Astrocyte (in vitro differentiated cells and primary cell): Measurements from ENCODE around the gene KDM3B. TPM values are rescaled to one million over a fixed set of nuclear protein-coding genes. Genes with fewer than 3 reads are reported as not detected.

Experiments used
- DNase-seq: peaks from one replicate; pipeline ENCODE4 v3.0.0-alpha.2; 2010; ENCODE audit warnings: low read depth
- FAIRE-seq: peaks from 2 replicates; lab custom pipeline; 2011; peaks lifted over from hg19 to GRCh38; lab: Jason Lieb, UNC
- H2AFZ ChIP-seq: 2 replicates; pipeline ENCODE4 v1.6.0; 2012; ENCODE audit warnings: low read depth, low read length, inconsistent platforms
- H3K27ac ChIP-seq: 2 replicates; pipeline ENCODE4 v1.5.1; 2011; ENCODE audit warnings: low read depth, low read length, inconsistent platforms
- H3K27me3 ChIP-seq: 2 replicates; pipeline ENCODE4 v1.6.0; 2011; ENCODE audit warnings: low read length, inconsistent platforms; ENCODE audit not compliant: insufficient read depth
- H3K36me3 ChIP-seq: 2 replicates; pipeline ENCODE4 v1.5.1; 2011; ENCODE audit warnings: low read length, inconsistent platforms; ENCODE audit not compliant: insufficient read depth
- H3K4me1 ChIP-seq: 2 replicates; pipeline ENCODE4 v1.5.1; 2011; ENCODE audit warnings: low read length, inconsistent platforms; ENCODE audit not compliant: insufficient read depth
- H3K4me2 ChIP-seq: 2 replicates; pipeline ENCODE4 v1.6.0; 2012; ENCODE audit warnings: low read length, inconsistent platforms
- H3K4me3 ChIP-seq: 2 replicates; pipeline ENCODE4 v1.5.1; 2011; ENCODE audit warnings: low read depth, mild to moderate bottlenecking, low read length, inconsistent platforms; ENCODE audit not compliant: insufficient read depth
- H3K79me2 ChIP-seq: 2 replicates; pipeline ENCODE4 v1.6.0; 2012; ENCODE audit warnings: mild to moderate bottlenecking, low read length, inconsistent platforms; ENCODE audit not compliant: insufficient read depth
- H3K9ac ChIP-seq: 2 replicates; pipeline ENCODE4 v1.6.0; 2012; ENCODE audit warnings: mild to moderate bottlenecking, low read length, inconsistent platforms
- H3K9me3 ChIP-seq: 2 replicates; pipeline ENCODE4 v1.5.1; 2012; ENCODE audit warnings: low read depth, mild to moderate bottlenecking, low read length, inconsistent platforms; ENCODE audit not compliant: insufficient read depth
- H4K20me1 ChIP-seq: 2 replicates; pipeline ENCODE4 v1.6.0; 2012; ENCODE audit warnings: low read length, inconsistent platforms; ENCODE audit not compliant: insufficient read depth
- H3K27ac Mint-ChIP-seq: one replicate; pipeline ENCODE4 v1.8.0; 2021; ENCODE audit warnings: mild to moderate bottlenecking, mixed read lengths; ENCODE audit not compliant: unreplicated experiment
- H3K27me3 Mint-ChIP-seq: one replicate; pipeline ENCODE4 v1.8.0; 2021; ENCODE audit warnings: low read depth, mixed read lengths; ENCODE audit not compliant: unreplicated experiment
- H3K36me3 Mint-ChIP-seq: one replicate; pipeline ENCODE4 v1.8.0; 2021; ENCODE audit warnings: low read depth, mixed read lengths; ENCODE audit not compliant: unreplicated experiment
- H3K4me1 Mint-ChIP-seq: one replicate; pipeline ENCODE4 v1.8.0; 2021; ENCODE audit warnings: low read depth, mixed read lengths; ENCODE audit not compliant: unreplicated experiment
- H3K4me3 Mint-ChIP-seq: one replicate; pipeline ENCODE4 v1.8.0; 2021; ENCODE audit warnings: mild to moderate bottlenecking, moderate library complexity, mixed read lengths; ENCODE audit not compliant: unreplicated experiment
- H3K9me3 Mint-ChIP-seq: one replicate; pipeline ENCODE4 v1.8.0; 2021; ENCODE audit warnings: mild to moderate bottlenecking, mixed read lengths; ENCODE audit not compliant: unreplicated experiment
- EZH2 ChIP-seq: IDR thresholded peaks from 2 replicates; pipeline ENCODE4 v1.6.1; 2012; ENCODE audit warnings: mild to moderate bottlenecking, low read length, inconsistent platforms; ENCODE audit not compliant: insufficient read depth
- total RNA-seq: library from RNA; stranded (reverse); gene quantifications from 2 replicates; pipeline ENCODE4 v1.2.1, GENCODE V29; 2021
- TF ChIP-seq, protein P1 (sequence below): IDR thresholded peaks from 2 replicates; pipeline ENCODE4 v1.5.1; 2011; ENCODE audit warnings: low read depth, mild to moderate bottlenecking, inconsistent platforms, low read length, moderate library complexity; ENCODE audit not compliant: insufficient read depth

The KDM3B gene
- total RNA-seq, 1 donor from 2014 or later: 48.6 TPM

DNA sequence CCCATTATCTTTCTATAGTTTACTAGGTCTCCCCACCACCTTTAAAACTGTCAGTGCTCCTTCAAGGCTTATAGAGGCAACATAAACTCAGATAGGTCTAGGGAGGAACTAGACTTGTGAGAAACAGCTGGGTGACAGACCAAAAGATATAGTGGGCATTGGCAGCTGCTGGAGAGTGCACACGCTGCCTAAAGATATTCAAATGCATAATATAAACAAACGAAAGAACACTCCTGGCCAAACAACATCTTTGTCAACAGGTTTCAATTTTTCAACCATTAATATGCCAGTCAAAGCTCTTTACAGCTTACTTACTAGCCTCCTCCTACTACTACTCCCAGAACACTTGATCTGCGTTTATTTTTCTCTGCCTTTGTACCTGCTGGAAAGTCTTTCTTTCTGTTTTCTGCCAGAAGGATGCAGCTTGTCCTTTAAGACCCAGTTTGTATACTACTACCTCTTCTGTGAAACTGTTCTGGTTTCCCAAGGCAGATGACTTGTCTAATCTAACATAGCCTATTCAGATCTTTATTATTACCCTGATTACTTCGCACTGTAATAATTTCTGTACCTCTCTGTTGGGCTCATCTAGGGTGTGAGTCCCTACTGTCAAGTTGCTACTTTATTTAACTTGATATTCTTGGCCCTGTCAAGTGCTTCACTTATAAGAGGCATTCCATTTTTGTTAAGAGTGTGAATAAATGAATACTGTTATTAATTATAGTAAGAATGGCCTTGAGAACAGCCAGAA is 14.3 kb downstream of the KDM3B start:
- H3K4me3 Mint-ChIP-seq: no peak overlapping the region
- no peak for FAIRE-seq

DNA sequence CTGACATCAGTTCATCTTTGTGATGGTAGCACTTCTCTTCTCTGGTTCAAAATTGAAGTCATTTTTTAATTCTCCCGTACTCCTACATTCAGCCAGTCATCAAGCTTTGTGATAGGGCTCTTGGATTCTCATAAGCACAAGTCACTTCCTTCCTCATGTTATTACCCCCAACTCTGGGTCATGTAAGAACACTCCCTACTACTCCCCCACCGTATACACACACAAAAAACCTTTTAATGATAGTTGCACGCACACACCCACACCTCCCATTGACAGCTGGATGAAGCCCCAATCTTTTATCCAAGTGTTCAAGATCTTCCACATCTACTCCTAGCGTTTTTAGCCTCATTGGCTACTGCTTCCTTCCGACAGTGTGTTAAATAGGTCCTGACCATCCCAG is 16.8 kb downstream of the KDM3B start:
- Mint-ChIP-seq H3K27me3 (no peaks in the 10 kb centered on the region), H3K4me1 (peaks cover 18% of the 10 kb centered on the region), H3K4me3 (no peak overlapping the region), H3K36me3 (no peaks in the 10 kb centered on the region), H3K27ac (no peak overlapping the region), H3K9me3 (no peaks in the 10 kb centered on the region)
- peak; percentile 29 for FAIRE-seq
- H3K79me2 ChIP-seq: peaks cover 83% of the 10 kb centered on the region
- no peak overlapping the region for H3K9ac ChIP-seq
- H3K4me2 ChIP-seq: no peak overlapping the region
- no peak overlapping the region for H3K27ac ChIP-seq
- H3K4me1 ChIP-seq: no peaks in the 10 kb centered on the region
- no peaks in the 10 kb centered on the region for H3K36me3 ChIP-seq
- peaks cover 62% of the 10 kb centered on the region for H4K20me1 ChIP-seq
- H3K9me3 ChIP-seq: no peaks in the 10 kb centered on the region
- H3K27me3 ChIP-seq: no peaks in the 10 kb centered on the region
- H3K4me3 ChIP-seq: no peak overlapping the region
- H2AFZ ChIP-seq: no peak overlapping the region
- TF ChIP-seq, protein P1, sequence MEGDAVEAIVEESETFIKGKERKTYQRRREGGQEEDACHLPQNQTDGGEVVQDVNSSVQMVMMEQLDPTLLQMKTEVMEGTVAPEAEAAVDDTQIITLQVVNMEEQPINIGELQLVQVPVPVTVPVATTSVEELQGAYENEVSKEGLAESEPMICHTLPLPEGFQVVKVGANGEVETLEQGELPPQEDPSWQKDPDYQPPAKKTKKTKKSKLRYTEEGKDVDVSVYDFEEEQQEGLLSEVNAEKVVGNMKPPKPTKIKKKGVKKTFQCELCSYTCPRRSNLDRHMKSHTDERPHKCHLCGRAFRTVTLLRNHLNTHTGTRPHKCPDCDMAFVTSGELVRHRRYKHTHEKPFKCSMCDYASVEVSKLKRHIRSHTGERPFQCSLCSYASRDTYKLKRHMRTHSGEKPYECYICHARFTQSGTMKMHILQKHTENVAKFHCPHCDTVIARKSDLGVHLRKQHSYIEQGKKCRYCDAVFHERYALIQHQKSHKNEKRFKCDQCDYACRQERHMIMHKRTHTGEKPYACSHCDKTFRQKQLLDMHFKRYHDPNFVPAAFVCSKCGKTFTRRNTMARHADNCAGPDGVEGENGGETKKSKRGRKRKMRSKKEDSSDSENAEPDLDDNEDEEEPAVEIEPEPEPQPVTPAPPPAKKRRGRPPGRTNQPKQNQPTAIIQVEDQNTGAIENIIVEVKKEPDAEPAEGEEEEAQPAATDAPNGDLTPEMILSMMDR: no peak
- no peak for TF ChIP-seq EZH2
- no peak for DNase-seq

More for the DNA sequence above, 14.3 kb downstream of the KDM3B start:
- Histone ChIP-seq H3K79me2 (peaks cover 97% of the 10 kb centered on the region), H4K20me1 (peaks cover 61% of the 10 kb centered on the region), H3K9ac (no peak overlapping the region), H3K9me3 (no peaks in the 10 kb centered on the region), H3K4me3 (no peak overlapping the region), H3K27me3 (no peaks in the 10 kb centered on the region), H3K4me2 (no peak overlapping the region), H3K4me1 (no peaks in the 10 kb centered on the region), H3K36me3 (no peaks in the 10 kb centered on the region), H3K27ac (no peak overlapping the region), H2AFZ (no peak overlapping the region)
- Mint-ChIP-seq H3K27ac (no peak overlapping the region), H3K9me3 (no peaks in the 10 kb centered on the region), H3K4me1 (peaks cover 11% of the 10 kb centered on the region), H3K36me3 (no peaks in the 10 kb centered on the region), H3K27me3 (no peaks in the 10 kb centered on the region)
- TF ChIP-seq EZH2: no peak
- TF ChIP-seq, protein P1: no peak
- no peak for DNase-seq

DNA sequence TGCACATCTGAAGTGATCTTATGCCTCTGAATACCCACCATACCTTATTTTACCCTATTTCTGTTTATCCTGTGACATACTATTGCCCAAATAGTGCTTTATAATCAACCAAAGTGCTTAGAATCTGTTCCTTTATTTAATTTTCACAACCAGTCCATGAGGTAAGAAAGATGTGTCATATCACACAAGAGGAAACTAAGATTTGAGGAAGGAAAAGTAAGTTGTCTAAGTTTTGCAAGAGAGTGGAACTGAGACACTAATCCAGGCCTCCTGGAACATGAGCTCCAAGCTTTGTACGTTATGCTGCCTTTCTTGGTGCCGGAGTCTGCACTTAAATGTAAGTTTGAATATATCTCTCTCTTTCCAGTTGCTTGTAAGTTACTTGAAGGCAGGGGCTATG is 17.2 kb downstream of the KDM3B start:
- Histone ChIP-seq H2AFZ (no peak overlapping the region), H3K4me2 (no peak overlapping the region), H4K20me1 (peaks cover 57% of the 10 kb centered on the region), H3K9me3 (no peaks in the 10 kb centered on the region), H3K4me1 (no peaks in the 10 kb centered on the region), H3K9ac (no peak overlapping the region), H3K27ac (no peak overlapping the region), H3K36me3 (no peaks in the 10 kb centered on the region), H3K79me2 (peaks cover 78% of the 10 kb centered on the region), H3K27me3 (no peaks in the 10 kb centered on the region), H3K4me3 (no peak overlapping the region)
- TF ChIP-seq EZH2: no peak
- TF ChIP-seq, protein P1: no peak
- no peak overlapping the region for H3K4me3 Mint-ChIP-seq
- no peak for FAIRE-seq
- H3K27ac Mint-ChIP-seq: no peak overlapping the region
- no peaks in the 10 kb centered on the region for H3K36me3 Mint-ChIP-seq
- H3K4me1 Mint-ChIP-seq: peaks cover 18% of the 10 kb centered on the region
- H3K27me3 Mint-ChIP-seq: no peaks in the 10 kb centered on the region
- no peak for DNase-seq
- no peaks in the 10 kb centered on the region for H3K9me3 Mint-ChIP-seq
